ENCODE data around the gene ADGRB3.

DNA sequence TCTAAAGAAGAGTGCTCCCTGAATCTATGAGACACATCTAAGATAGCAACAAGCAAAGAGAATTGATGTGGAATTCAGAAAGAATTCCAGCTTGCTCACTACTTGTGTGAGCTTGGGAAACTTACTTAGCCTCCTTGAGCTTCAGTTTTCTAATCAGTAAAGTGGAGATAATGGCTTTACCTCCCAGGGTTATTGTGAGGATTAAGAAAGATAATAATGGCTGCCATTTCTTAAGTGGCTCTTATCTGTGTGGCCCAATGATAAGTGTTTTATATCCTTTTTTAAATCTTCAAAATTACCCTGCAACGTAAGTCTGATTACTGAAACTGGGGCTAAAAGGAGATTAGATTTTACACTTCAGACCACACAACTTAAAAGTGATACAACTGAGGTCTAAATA is 743.2 kb downstream of the ADGRB3 start:
- TF ChIP-seq, protein P1, sequence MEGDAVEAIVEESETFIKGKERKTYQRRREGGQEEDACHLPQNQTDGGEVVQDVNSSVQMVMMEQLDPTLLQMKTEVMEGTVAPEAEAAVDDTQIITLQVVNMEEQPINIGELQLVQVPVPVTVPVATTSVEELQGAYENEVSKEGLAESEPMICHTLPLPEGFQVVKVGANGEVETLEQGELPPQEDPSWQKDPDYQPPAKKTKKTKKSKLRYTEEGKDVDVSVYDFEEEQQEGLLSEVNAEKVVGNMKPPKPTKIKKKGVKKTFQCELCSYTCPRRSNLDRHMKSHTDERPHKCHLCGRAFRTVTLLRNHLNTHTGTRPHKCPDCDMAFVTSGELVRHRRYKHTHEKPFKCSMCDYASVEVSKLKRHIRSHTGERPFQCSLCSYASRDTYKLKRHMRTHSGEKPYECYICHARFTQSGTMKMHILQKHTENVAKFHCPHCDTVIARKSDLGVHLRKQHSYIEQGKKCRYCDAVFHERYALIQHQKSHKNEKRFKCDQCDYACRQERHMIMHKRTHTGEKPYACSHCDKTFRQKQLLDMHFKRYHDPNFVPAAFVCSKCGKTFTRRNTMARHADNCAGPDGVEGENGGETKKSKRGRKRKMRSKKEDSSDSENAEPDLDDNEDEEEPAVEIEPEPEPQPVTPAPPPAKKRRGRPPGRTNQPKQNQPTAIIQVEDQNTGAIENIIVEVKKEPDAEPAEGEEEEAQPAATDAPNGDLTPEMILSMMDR (IDR thresholded peaks at IDR 0.05; ENCODE audit: low read length), result no peak
- no peak for TF ChIP-seq EZH2 (optimal IDR thresholded peaks at IDR 0.05; ENCODE audit: low read depth, low read length)
